IPS DF 6.9 (cell line): ENCODE measurements around the gene B3GAT1.

Experiments used
- DNase-seq: peaks from one replicate; pipeline ENCODE4 v3.0.0-alpha.2; 2013; ENCODE audit warnings: low read depth, low spot score
- H3K27ac ChIP-seq: one replicate; pipeline ENCODE4 v1.5.1; 2013; ENCODE audit warnings: low read length, control low read depth
- H3K27me3 ChIP-seq: 2 replicates; pipeline ENCODE4 v1.6.1; 2013; ENCODE audit warnings: mild to moderate bottlenecking, low read length; ENCODE audit not compliant: control insufficient read depth, insufficient read depth
- H3K36me3 ChIP-seq: 2 replicates; pipeline ENCODE4 v1.6.1; 2013; ENCODE audit warnings: low read length; ENCODE audit not compliant: control insufficient read depth, insufficient read depth
- H3K4me1 ChIP-seq: 2 replicates; pipeline ENCODE4 v1.6.1; 2013; ENCODE audit warnings: low read length; ENCODE audit not compliant: control insufficient read depth, insufficient read depth
- H3K4me3 ChIP-seq: 2 replicates; pipeline ENCODE4 v1.5.1; 2013; ENCODE audit warnings: mild to moderate bottlenecking, low read length
- H3K9me3 ChIP-seq: 2 replicates; pipeline ENCODE4 v1.6.1; 2013; ENCODE audit warnings: low read length, inconsistent platforms; ENCODE audit not compliant: control insufficient read depth, insufficient read depth
- WGBS: extraction: QIAGEN DNeasy Blood & Tissue Kit; methylation state at CpG from one replicate; pipeline ENCODE4 v1.1.7; 2013; ENCODE audit warnings: mixed read lengths, missing lambda C conversion rate; ENCODE audit not compliant: insufficient read length, insufficient coverage; 5-methylcytosine and 5-hydroxymethylcytosine counted together

Gene B3GAT1

DNA sequence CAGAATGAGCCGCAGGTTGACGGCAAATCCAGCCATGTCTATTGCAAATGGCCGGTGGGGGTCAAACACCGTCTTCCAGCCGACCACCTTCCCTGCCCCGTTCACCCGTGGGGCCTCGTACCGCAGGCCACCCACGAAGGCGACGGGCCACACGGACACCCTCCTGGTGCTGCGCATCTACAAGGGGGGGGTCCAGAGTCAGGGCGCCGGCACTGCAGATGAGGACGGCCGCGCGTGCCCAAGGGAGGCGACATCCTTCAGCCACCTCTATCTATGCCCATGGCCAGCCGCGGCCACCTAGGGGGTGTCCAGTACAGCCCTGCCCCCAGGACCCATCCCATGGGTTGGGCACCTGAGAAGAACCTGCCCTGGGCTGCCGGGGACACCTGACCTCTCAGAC is 29.2 kb downstream of the B3GAT1 start:
- Histone ChIP-seq H3K36me3 (peaks cover 9% of the 10 kb centered on the region), H3K4me1 (peaks cover 2% of the 10 kb centered on the region; the same call in 1 of the 2 replicates), H3K27ac (no peak overlapping the region), H3K4me3 (no peak overlapping the region), H3K27me3 (no peaks in the 10 kb centered on the region), H3K9me3 (no peaks in the 10 kb centered on the region)
- WGBS = no CpG with 5 or more reads among the region's 24 CpGs
- DNase-seq = no peak

DNA sequence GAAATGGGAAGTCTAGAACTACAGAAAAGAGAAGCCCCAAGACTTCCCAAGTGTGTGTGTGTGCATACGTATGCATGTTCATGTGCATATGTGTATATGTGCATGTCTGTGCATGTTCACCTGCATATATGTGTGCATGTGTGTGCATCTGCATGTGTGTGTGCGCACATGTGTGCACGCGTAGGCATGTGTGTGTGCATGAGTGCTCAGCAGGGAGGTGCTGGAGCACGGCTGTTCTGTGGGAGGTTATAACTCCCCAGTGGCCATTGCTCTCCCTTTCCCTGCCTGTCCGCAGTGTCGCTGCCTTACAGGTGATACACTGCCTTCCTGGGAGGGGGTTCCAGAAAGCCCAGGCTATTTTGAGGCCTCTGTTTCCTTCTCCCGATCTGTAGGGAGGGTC is 29.8 kb downstream of the B3GAT1 start:
- Histone ChIP-seq H3K27me3 (no peaks in the 10 kb centered on the region), H3K36me3 (peaks cover 9% of the 10 kb centered on the region), H3K4me1 (peaks cover under 1% of the 10 kb centered on the region; the same call in 1 of the 2 replicates), H3K4me3 (no peak overlapping the region), H3K27ac (no peak overlapping the region), H3K9me3 (no peaks in the 10 kb centered on the region)
- DNase-seq = no peak
- no CpG with 5 or more reads among the region's 8 CpGs for WGBS

- DNase-seq = no peak
- peaks cover 9% of the 10 kb centered on the region for H3K36me3 ChIP-seq
- H3K4me3 ChIP-seq = no peak overlapping the region
- no peaks in the 10 kb centered on the region for H3K9me3 ChIP-seq
- H3K27ac ChIP-seq = no peak overlapping the region
- no CpG with 5 or more reads among the region's 4 CpGs for WGBS
- H3K4me1 ChIP-seq = peaks cover 5% of the 10 kb centered on the region
- H3K27me3 ChIP-seq = no peaks in the 10 kb centered on the region
These were observed 31.3 kb downstream of the B3GAT1 start for GRCh38 chr11:134380785-134381184.

DNA sequence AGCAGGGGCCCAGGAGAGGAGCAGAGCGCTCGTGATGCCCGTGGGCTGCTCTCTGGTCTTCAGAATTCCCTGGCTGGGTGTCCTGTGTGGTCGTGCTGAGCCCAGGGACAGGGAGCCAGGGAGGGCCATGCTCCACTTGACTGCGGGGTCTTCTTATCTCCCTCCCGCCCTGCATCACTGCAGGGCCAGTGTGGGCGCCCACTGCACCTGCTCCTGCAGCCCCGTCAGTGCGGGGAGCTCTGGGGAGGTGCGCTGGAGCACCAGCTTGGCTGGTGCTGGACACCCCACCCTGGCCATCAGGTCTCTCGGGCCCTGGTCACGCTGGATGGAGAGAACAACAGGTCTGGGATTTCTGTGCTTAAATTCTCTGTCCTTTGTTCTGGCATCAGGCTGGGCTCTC is 31.8 kb downstream of the B3GAT1 start:
- no peak for DNase-seq
- H3K9me3 ChIP-seq = no peaks in the 10 kb centered on the region
- H3K27me3 ChIP-seq = no peaks in the 10 kb centered on the region
- H3K4me3 ChIP-seq = no peak overlapping the region
- H3K36me3 ChIP-seq = peaks cover 9% of the 10 kb centered on the region
- WGBS = no CpG with 5 or more reads among the region's 12 CpGs
- H3K4me1 ChIP-seq = peaks cover 5% of the 10 kb centered on the region
- H3K27ac ChIP-seq = no peak overlapping the region

DNA sequence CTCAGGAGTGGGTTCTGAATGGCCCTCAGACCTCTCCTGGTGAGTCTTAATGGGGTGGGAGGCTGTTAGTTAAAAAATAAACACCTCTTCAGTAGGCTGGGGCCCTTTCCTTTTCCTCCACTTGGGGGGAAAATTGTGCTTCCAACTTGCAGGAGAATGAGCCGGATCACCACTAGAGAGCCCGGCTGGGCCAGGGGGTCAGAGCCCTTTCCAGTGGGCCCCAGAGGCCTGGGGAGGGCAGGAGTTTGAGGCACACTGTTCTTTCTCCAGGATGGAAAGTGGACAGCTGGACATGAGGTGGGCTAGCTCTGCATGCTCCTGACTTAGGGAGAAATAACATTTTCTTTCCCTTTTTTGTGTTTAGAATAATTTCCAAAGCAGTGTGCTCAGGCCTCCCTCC is 32.8 kb downstream of the B3GAT1 start:
- no peak for DNase-seq
- peaks cover 9% of the 10 kb centered on the region for H3K36me3 ChIP-seq
- peaks cover 5% of the 10 kb centered on the region for H3K4me1 ChIP-seq
- H3K4me3 ChIP-seq = no peak overlapping the region
- no peak overlapping the region for H3K27ac ChIP-seq
- no peaks in the 10 kb centered on the region for H3K27me3 ChIP-seq
- H3K9me3 ChIP-seq = no peaks in the 10 kb centered on the region
- no CpG with 5 or more reads among the region's 2 CpGs for WGBS

DNA sequence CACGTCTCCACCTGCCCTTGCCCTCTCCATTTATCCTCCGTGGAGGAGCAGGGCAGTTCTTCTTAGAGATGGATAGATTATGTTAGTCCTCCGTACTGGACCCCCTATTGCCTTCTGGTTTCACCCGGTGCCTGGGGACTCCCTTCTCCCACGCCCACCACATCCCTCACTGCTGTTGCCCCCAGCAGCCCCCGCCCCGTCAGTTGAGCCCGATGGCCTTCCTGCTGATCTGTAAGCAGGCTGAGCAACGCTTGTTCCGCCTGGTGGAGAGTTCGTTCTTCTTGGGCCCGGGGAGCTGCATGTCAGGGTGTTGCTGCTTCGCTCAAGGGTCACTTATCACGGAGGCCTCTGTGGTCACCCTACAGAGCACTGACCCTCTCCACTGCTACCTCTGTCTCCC is 34.2 kb downstream of the B3GAT1 start:
- Histone ChIP-seq H3K27me3 (no peaks in the 10 kb centered on the region), H3K4me1 (peaks cover 5% of the 10 kb centered on the region), H3K27ac (no peak overlapping the region), H3K36me3 (peaks cover 4% of the 10 kb centered on the region), H3K4me3 (no peak overlapping the region), H3K9me3 (no peaks in the 10 kb centered on the region)
- no peak for DNase-seq
- no CpG with 5 or more reads among the region's 14 CpGs for WGBS

- no peaks in the 10 kb centered on the region for H3K9me3 ChIP-seq
- no CpG with 5 or more reads among the region's 18 CpGs for WGBS
- no peak overlapping the region for H3K4me3 ChIP-seq
- H3K27ac ChIP-seq = no peak overlapping the region
- no peaks in the 10 kb centered on the region for H3K27me3 ChIP-seq
- DNase-seq = no peak
- peaks cover 5% of the 10 kb centered on the region for H3K4me1 ChIP-seq
- no peaks in the 10 kb centered on the region; the same call in 1 of the 2 replicates for H3K36me3 ChIP-seq
These were observed 35.7 kb downstream of the B3GAT1 start for GRCh38 chr11:134376150-134376921.

- Histone ChIP-seq H3K27me3 (no peaks in the 10 kb centered on the region), H3K27ac (no peak overlapping the region), H3K4me3 (no peak overlapping the region), H3K9me3 (no peaks in the 10 kb centered on the region), H3K36me3 (no peaks in the 10 kb centered on the region; the same call in 1 of the 2 replicates), H3K4me1 (peaks cover 5% of the 10 kb centered on the region)
- DNase-seq = no peak
- no CpG with 5 or more reads among the region's 16 CpGs for WGBS
These were observed 37.0 kb downstream of the B3GAT1 start for GRCh38 chr11:134374891-134375550.

DNA sequence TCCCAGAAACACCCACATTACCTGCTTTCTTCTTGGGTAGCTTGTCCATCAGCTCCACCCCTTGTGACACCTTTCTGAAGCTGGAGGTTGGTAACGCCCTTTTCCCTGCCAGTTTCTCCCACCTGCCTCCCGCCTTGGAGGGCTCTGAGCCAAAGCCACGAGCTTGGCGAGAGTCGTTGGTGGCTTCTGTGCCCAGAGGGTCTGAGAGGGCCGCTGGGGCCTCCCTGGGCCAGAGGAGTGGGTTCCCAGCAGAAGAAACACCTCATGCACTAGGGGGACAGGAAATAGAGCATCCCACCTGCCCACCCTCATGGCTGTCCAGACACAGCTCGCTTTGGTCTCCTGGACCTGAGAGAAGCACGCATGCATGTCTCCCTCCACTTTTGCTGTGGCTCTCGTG is 37.9 kb downstream of the B3GAT1 start:
- H3K36me3 ChIP-seq = no peaks in the 10 kb centered on the region; the same call in 1 of the 2 replicates
- no peak overlapping the region for H3K4me3 ChIP-seq
- H3K27me3 ChIP-seq = no peaks in the 10 kb centered on the region
- peaks cover 5% of the 10 kb centered on the region for H3K4me1 ChIP-seq
- DNase-seq = no peak
- H3K9me3 ChIP-seq = no peaks in the 10 kb centered on the region
- WGBS = no CpG with 5 or more reads among the region's 9 CpGs
- no peak overlapping the region for H3K27ac ChIP-seq

DNA sequence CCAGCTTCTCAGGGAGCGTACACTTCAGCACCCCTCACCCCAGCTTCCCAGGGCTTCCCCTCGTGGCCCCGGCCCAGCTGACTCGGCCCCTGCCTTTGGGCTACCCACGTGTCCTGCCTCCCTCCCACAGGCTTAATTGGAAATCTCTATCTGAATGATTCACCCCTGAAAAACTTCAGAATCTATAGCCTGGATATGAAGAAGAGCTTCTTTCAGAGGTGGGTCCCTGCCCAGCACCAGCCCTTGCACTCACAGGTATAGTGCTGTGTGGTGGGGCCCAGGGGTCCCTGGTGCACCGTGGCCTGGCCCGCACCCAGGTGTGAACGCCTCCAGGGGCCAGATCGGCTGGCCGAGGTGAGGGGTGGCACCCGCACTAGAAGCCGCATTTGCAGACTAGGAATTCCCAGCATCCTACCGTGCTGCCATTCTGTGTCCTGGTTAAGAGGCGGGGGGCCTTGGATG is 38.4 kb downstream of the B3GAT1 start:
- no CpG with 5 or more reads among the region's 14 CpGs for WGBS
- no peak overlapping the region for H3K4me3 ChIP-seq
- no peaks in the 10 kb centered on the region for H3K27me3 ChIP-seq
- H3K27ac ChIP-seq = no peak overlapping the region
- no peak for DNase-seq
- H3K36me3 ChIP-seq = no peaks in the 10 kb centered on the region; the same call in 1 of the 2 replicates
- no peaks in the 10 kb centered on the region for H3K9me3 ChIP-seq
- H3K4me1 ChIP-seq = peaks cover 5% of the 10 kb centered on the region
